Thyroid gland (tissue), 4 donors: ENCODE data around the gene ALCAM. TPM values are rescaled to one million over a fixed set of nuclear protein-coding genes. Genes with fewer than 3 reads are reported as not detected.
A peak's percentile ranks its signal among the peaks of the same experiment; 100 is the strongest.

ENCODE experiments used
- DNase-seq, 2 donors: peaks; one replicate each; pipeline ENCODE4 v3.0.0-alpha.2; 2019
- H3K27ac ChIP-seq, 3 donors: fragments of 200-600 bp; sonication (generic); 1 replicate in 2 of 3; 2 replicates in 1 of 3; pipeline ENCODE4 v1.5.1; 2016 to 2019; ENCODE audit warnings: mild to moderate bottlenecking in 1 of 3, moderate library complexity in 1 of 3
- H3K27me3 ChIP-seq: fragments of 200-600 bp; sonication (generic); one replicate; pipeline ENCODE4 v1.5.1; 2019
- H3K36me3 ChIP-seq, 2 donors: fragments of 200-600 bp; sonication (generic); one replicate each; pipeline ENCODE4 v1.5.1; 2016 to 2019
- H3K4me1 ChIP-seq, 2 donors: fragments of 200-600 bp; sonication (generic); one replicate each; pipeline ENCODE4 v1.5.1; 2017 to 2019
- H3K4me3 ChIP-seq, 3 donors: fragments of 200-600 bp; sonication (generic); replicated peaks in 1 of 3; 1 replicate in 2 of 3; 2 replicates in 1 of 3; pipeline ENCODE4 v1.5.1; 2016; ENCODE audit warnings: mild to moderate bottlenecking in 1 of 3
- H3K9me3 ChIP-seq: fragments of 200-600 bp; sonication (generic); one replicate; pipeline ENCODE4 v1.5.1; 2017
- POLR2A ChIP-seq, 2 donors: fragments of 450-650 bp; IDR thresholded peaks; one replicate each; pipeline ENCODE4 v1.6.1; 2017; ENCODE audit warnings: antibody characterized with exemption in 2 of 2, mild to moderate bottlenecking in 2 of 2, moderate library complexity in 1 of 2
- WGBS, 2 donors: methylation state at CpG; one replicate each; pipeline ENCODE4 v1.1.5; 2017; 5-methylcytosine and 5-hydroxymethylcytosine counted together
- intact Hi-C: fragments of 100-400 bp; cut with DNase I; formaldehyde crosslinking; loops from one replicate; pipeline ENCODE4 v1.15.1; 2023
- total RNA-seq, 4 donors: library from RNA; depleted of rRNA; stranded (reverse); fragments of >200 nt; gene quantifications; one replicate each; pipeline ENCODE4 v1.2.3, GENCODE V29; 2016
- TF ChIP-seq, protein P1 (sequence below), 6 experiments: fragments of 200-600 bp in 3 of 6; fragments of 450-650 bp in 3 of 6; sonication (generic) in 3 of 6; IDR thresholded peaks; one replicate each; pipeline ENCODE4 v1.5.1; 2016 to 2019; ENCODE audit warnings: antibody characterized with exemption in 6 of 6, mild to moderate bottlenecking in 2 of 6, inconsistent platforms in 1 of 6, moderate library complexity in 1 of 6

The ALCAM gene
- total RNA-seq, 4 donors from 2014 or later = 86.5 to 129 (median 108) TPM

DNA sequence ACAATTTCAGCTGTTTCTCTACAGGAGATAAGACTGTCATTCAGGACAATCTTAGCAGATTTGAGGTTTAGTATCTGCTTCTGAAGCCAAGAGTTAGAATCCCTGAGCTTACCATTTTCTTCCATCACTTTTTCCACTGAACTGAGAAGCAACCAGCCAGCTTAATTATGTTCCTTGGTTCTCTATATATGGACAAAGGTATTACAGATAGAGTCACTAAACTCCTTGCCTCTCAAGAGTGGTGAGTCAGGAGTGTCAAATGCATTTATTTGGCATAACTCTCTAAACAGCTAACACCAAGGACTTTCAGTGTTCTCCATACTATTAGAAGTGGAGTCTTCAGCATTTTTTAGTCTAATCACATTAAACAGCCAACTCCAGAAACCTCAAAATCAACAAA lies 239.3 kb downstream of the ALCAM start:
- intact Hi-C loops = no loop called here
- H3K9me3 ChIP-seq = no peaks in the 10 kb centered on the region
- no peak overlapping the region for H3K4me3 ChIP-seq
- TF ChIP-seq POLR2A (IDR thresholded peaks at IDR 0.05) = no peak
- TF ChIP-seq, protein P1, sequence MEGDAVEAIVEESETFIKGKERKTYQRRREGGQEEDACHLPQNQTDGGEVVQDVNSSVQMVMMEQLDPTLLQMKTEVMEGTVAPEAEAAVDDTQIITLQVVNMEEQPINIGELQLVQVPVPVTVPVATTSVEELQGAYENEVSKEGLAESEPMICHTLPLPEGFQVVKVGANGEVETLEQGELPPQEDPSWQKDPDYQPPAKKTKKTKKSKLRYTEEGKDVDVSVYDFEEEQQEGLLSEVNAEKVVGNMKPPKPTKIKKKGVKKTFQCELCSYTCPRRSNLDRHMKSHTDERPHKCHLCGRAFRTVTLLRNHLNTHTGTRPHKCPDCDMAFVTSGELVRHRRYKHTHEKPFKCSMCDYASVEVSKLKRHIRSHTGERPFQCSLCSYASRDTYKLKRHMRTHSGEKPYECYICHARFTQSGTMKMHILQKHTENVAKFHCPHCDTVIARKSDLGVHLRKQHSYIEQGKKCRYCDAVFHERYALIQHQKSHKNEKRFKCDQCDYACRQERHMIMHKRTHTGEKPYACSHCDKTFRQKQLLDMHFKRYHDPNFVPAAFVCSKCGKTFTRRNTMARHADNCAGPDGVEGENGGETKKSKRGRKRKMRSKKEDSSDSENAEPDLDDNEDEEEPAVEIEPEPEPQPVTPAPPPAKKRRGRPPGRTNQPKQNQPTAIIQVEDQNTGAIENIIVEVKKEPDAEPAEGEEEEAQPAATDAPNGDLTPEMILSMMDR (IDR thresholded peaks at IDR 0.05) = no peak
- peaks cover 8 to 10% of the 10 kb centered on the region in 2 donors for H3K4me1 ChIP-seq
- no peaks in the 10 kb centered on the region for H3K36me3 ChIP-seq
- DNase-seq = no peak
- no peak overlapping the region for H3K27ac ChIP-seq
- H3K27me3 ChIP-seq = no peaks in the 10 kb centered on the region

DNA sequence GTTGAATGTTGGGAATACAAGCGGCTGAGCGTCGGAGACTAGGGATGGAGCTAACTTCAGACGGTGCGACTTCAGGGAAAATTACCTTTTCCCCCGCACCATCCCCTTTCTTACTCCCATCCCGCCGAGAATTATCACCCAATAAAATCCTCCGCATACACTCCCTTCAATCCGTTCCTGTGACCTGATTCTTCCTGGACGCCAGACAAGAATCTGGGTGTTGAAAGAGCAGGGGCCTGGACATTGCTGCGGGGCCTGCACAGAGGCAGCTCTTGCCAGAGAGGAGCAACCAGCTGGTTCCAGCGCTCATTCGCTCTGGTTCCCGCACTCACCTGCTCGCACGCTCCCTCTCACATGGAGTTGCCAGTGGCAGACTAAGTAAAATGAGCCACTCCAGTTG lies 241.9 kb downstream of the ALCAM start:
- H3K27me3 ChIP-seq = no peaks in the 10 kb centered on the region
- no peak overlapping the region for H3K4me3 ChIP-seq
- intact Hi-C loops = no loop called here
- DNase-seq = peak; percentile 19 to 39
- H3K9me3 ChIP-seq = no peaks in the 10 kb centered on the region
- peaks cover 28 to 31% of the 10 kb centered on the region in 2 donors for H3K4me1 ChIP-seq
- TF ChIP-seq, protein P1 (IDR thresholded peaks at IDR 0.05) = no peak
- no peak for TF ChIP-seq POLR2A (IDR thresholded peaks at IDR 0.05)
- 86 to 88% methylated on average over 17 of the region's 17 CpGs for WGBS, 2 donors
- H3K36me3 ChIP-seq = no peaks in the 10 kb centered on the region
- no peak overlapping the region for H3K27ac ChIP-seq

DNA sequence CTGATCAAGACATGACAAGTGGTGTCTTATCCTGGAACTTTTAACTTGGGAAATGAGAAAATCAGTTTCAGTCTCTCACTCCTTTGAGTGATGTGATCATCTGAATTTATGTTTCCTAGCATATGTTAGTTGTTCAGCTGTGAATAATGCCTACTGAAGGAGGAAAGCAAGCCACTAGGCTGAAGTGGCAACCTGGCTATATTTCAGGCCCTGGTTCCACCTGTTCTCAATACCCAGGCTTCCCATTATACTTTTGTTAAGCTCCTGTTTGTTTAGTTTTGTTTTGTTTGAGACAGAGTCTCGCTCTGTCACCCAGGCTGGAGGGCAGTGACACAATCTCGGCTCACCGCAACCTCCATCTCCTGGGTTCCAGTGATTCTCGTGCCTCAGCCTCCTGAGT lies 243.8 kb downstream of the ALCAM start:
- H3K4me1 ChIP-seq = peaks cover 28 to 31% of the 10 kb centered on the region in 2 donors
- peak overlapping the region; percentile 45 to 85 (median 72) for H3K27ac ChIP-seq
- no peak for TF ChIP-seq POLR2A (IDR thresholded peaks at IDR 0.05)
- TF ChIP-seq, protein P1 (IDR thresholded peaks at IDR 0.05) = no peak
- no peaks in the 10 kb centered on the region for H3K9me3 ChIP-seq
- no peak overlapping the region for H3K4me3 ChIP-seq
- H3K36me3 ChIP-seq = no peaks in the 10 kb centered on the region
- intact Hi-C loops = no loop called here
- 43 to 70% methylated on average over 4 of the region's 4 CpGs for WGBS, 2 donors
- H3K27me3 ChIP-seq = no peaks in the 10 kb centered on the region
- DNase-seq = peak; percentile 62 to 71

DNA sequence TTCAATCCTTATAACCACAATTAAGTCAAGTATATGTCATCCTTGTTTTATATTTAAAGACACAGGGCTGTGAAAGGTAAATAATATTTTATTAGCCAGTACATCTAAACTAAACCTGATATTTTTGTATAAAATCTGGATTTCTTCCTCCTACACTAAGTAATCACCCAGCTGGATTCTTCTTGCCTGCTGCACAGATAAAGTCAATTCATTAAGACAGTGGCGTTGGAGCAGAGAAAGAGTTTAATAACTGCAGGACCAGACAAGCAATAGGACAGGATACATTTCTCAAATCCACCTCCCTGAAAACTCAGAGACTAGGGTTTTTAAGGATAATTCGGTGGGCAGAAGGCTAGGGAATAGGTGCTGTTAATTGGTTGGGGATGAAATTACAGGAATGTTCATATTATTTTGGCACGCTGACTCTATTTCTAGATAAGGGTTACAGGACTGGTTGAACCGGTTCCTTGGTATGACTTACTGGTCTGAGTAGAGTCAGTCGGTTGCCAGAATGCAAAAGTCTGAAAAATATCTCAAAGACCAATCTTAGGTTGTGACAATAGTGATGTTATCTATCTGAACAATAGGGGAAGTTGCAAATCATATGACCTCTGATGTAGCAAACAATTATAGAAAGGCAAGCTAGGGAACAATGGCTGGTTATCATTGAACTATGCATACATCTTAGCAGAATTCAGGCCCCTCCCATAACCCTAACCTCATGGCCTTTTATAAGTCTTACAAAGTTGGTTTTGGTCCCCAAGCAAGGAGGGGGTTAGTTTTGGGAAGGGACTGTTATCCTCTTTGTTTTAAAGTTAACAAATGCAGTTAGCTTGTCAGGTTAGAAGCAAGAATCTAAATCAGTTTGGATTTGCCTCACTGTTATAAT lies 244.8 kb downstream of the ALCAM start:
- Histone ChIP-seq H3K27ac (peak overlapping the region; percentile 72 to 85 (median 83)), H3K4me1 (peaks cover 28 to 31% of the 10 kb centered on the region in 2 donors), H3K4me3 (no peak overlapping the region), H3K9me3 (no peaks in the 10 kb centered on the region), H3K36me3 (no peaks in the 10 kb centered on the region), H3K27me3 (no peaks in the 10 kb centered on the region)
- peak; percentile 30 to 37 for DNase-seq
- 31 to 43% methylated on average over 5 of the region's 5 CpGs for WGBS, 2 donors
- no peak for TF ChIP-seq POLR2A (IDR thresholded peaks at IDR 0.05)
- intact Hi-C loops = no loop called here

DNA sequence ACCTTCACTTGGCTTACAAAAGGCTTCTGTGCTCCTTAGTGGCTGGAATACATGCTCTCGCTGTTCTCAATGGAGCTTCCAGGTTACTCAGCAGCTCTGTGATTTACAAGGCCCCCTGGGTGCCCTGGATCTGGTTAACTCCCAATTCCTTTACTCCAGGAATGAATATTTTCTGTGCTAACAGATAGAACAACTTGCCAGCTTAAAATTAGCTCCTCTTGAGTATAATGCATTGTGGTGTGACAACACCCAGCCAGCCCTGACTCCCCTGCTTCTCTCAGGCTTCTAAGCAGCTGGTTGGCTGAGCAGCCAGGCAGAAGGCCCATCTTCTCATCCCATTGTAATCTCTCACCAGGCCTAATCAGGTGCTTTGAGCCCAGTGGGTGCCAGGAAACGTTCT lies 246.4 kb downstream of the ALCAM start:
- WGBS, 2 donors = 38 to 45% methylated on average over 2 of the region's 2 CpGs
- H3K36me3 ChIP-seq = no peaks in the 10 kb centered on the region
- H3K4me1 ChIP-seq = peaks cover 28 to 31% of the 10 kb centered on the region in 2 donors
- H3K4me3 ChIP-seq = no peak overlapping the region
- TF ChIP-seq, protein P1 (IDR thresholded peaks at IDR 0.05) = no peak
- no peak for TF ChIP-seq POLR2A (IDR thresholded peaks at IDR 0.05)
- H3K9me3 ChIP-seq = no peaks in the 10 kb centered on the region
- peak overlapping the region; percentile 72 to 85 (median 83) for H3K27ac ChIP-seq
- peak; percentile 45 to 60 for DNase-seq
- intact Hi-C loops = no loop called here
- H3K27me3 ChIP-seq = no peaks in the 10 kb centered on the region
